Left lung (tissue), 10 donors: ENCODE results near the gene HENMT1. TPM values are rescaled to one million over a fixed set of nuclear protein-coding genes. Genes with fewer than 3 reads are reported as not detected.
A peak's percentile ranks its signal among the peaks of the same experiment; 100 is the strongest.
"Not testable (repeated sequence)": the region's sequence is repeated elsewhere in the genome, so short reads cannot be mapped to it uniquely, and the experiment has no call there.

Source experiments
- ATAC-seq: fragments of 200-7000 bp; cut with Tn5 transposase; one replicate; pipeline ENCODE4 v1.9.1; 2020; ENCODE audit warnings: moderate library complexity
- DNase-seq, 4 donors: peaks; one replicate each; pipeline ENCODE4 v3.0.0-alpha.2; 2013 to 2020
- H3K27ac ChIP-seq, 2 donors: fragments of 200-600 bp; sonication (generic) in 1 of 2; one replicate each; pipeline versions ENCODE4 v1.5.0 to v1.8.0; 2020 to 2021
- H3K27me3 ChIP-seq, 2 donors: fragments of 200-600 bp; sonication (generic) in 1 of 2; one replicate each; pipeline versions ENCODE4 v1.5.0 to v1.8.0; 2020 to 2021
- H3K36me3 ChIP-seq, 2 donors: fragments of 200-600 bp; sonication (generic) in 1 of 2; one replicate each; pipeline versions ENCODE4 v1.5.0 to v1.8.0; 2020 to 2021
- H3K4me1 ChIP-seq, 2 donors: fragments of 200-600 bp; one replicate each; pipeline ENCODE4 v1.8.0; 2021
- H3K4me3 ChIP-seq, 2 donors: fragments of 200-600 bp; sonication (generic) in 1 of 2; one replicate each; pipeline versions ENCODE4 v1.5.0 to v1.8.0; 2020 to 2021; ENCODE audit warnings: mild to moderate bottlenecking in 1 of 2
- H3K9me3 ChIP-seq, 2 donors: fragments of 200-600 bp; sonication (generic) in 1 of 2; one replicate each; pipeline versions ENCODE4 v1.5.0 to v1.8.0; 2020 to 2021
- intact Hi-C, 2 donors: fragments of 100-400 bp; cut with DNase I; formaldehyde crosslinking; loops; one replicate each; pipeline versions ENCODE4 v1.11.2 to v1.14.2; 2022
- polyA plus RNA-seq, 6 donors: library from polyadenylated mRNA; unstranded; fragments of 120-200 nt; gene quantifications; one replicate each; pipeline ENCODE4 v1.2.1, GENCODE V29; 2013; ENCODE audit not compliant: insufficient read length in 6 of 6
- total RNA-seq, 2 donors: library from RNA; stranded (reverse); fragmentation: NEBNext Ultra II Directional; extraction: Animal tissue kit (Norgen Biotek cat#: 25700); gene quantifications; one replicate each; pipeline ENCODE4 v1.2.1, GENCODE V29; 2021
- TF ChIP-seq, protein P1 (sequence below), 2 donors: fragments of 200-600 bp; sonication (generic) in 1 of 2; IDR thresholded peaks; one replicate each; pipeline versions ENCODE4 v1.5.0 to v1.8.0; 2021; ENCODE audit warnings: antibody characterized with exemption in 2 of 2
- donor health status: DM: no; HTN: yes; CAD: no.
- donor health status: DM: no; HTN: no; CAD: no.

The HENMT1 gene
- total and polyA plus RNA-seq, 8 donors, result 7.0 to 13.5 (median 10.8) TPM

DNA sequence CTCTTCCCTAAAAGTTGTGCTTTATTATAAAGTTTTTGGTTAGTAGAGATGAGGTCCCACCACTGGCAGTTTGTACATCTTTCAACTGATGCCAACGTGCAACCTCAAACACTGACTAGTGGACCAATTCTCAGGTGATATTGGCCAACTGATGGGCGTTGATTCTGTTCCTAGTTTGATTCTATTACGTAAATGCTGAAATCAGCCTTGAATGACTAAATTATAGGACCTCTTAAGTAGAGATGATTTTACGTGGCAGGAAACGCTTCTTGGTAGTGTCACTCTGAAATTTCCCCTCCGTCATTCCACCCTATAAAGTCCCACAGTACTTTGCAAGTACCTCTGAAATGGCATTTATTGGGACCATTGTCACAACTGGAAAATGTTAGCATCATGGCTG is 43.0 kb upstream of the HENMT1 start:
- no peaks in the 10 kb centered on the region for H3K27me3 ChIP-seq
- TF ChIP-seq, protein P1, sequence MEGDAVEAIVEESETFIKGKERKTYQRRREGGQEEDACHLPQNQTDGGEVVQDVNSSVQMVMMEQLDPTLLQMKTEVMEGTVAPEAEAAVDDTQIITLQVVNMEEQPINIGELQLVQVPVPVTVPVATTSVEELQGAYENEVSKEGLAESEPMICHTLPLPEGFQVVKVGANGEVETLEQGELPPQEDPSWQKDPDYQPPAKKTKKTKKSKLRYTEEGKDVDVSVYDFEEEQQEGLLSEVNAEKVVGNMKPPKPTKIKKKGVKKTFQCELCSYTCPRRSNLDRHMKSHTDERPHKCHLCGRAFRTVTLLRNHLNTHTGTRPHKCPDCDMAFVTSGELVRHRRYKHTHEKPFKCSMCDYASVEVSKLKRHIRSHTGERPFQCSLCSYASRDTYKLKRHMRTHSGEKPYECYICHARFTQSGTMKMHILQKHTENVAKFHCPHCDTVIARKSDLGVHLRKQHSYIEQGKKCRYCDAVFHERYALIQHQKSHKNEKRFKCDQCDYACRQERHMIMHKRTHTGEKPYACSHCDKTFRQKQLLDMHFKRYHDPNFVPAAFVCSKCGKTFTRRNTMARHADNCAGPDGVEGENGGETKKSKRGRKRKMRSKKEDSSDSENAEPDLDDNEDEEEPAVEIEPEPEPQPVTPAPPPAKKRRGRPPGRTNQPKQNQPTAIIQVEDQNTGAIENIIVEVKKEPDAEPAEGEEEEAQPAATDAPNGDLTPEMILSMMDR (IDR thresholded peaks at IDR 0.05), result no peak
- intact Hi-C loops, result no loop called here
- no peaks in the 10 kb centered on the region for H3K9me3 ChIP-seq
- peaks cover 0 to 11% of the 10 kb centered on the region in 2 donors for H3K4me1 ChIP-seq
- no peak overlapping the region for H3K4me3 ChIP-seq
- ATAC-seq (no peak), DNase-seq (no peak)
- peak overlapping the region in 1 of 2 donors; percentile 55 for H3K27ac ChIP-seq
- peaks cover 0 to 34% of the 10 kb centered on the region in 2 donors for H3K36me3 ChIP-seq

- H3K4me3 ChIP-seq, ATAC-seq, H3K27ac ChIP-seq, DNase-seq, H3K9me3 ChIP-seq, H3K27me3 ChIP-seq, intact Hi-C loops: not testable (repeated sequence)
- Histone ChIP-seq H3K4me1 (peaks cover 0 to 11% of the 10 kb centered on the region in 2 donors), H3K36me3 (peaks cover 0 to 53% of the 10 kb centered on the region in 2 donors)
Observed at GRCh38 chr1:108702109-108702508, 41.2 kb upstream of the HENMT1 start.

- H3K27ac ChIP-seq, result no peak overlapping the region
- TF ChIP-seq, protein P1 (IDR thresholded peaks at IDR 0.05), result no peak
- ATAC-seq (no peak), DNase-seq (no peak)
- intact Hi-C loops, result no loop called here
- no peak overlapping the region for H3K4me3 ChIP-seq
- no peaks in the 10 kb centered on the region for H3K9me3 ChIP-seq
- peaks cover 0 to 61% of the 10 kb centered on the region in 2 donors for H3K36me3 ChIP-seq
- no peaks in the 10 kb centered on the region for H3K27me3 ChIP-seq
- H3K4me1 ChIP-seq, result peaks cover 0 to 19% of the 10 kb centered on the region in 2 donors
Observed at GRCh38 chr1:108701176-108701849, 40.4 kb upstream of the HENMT1 start.

DNA sequence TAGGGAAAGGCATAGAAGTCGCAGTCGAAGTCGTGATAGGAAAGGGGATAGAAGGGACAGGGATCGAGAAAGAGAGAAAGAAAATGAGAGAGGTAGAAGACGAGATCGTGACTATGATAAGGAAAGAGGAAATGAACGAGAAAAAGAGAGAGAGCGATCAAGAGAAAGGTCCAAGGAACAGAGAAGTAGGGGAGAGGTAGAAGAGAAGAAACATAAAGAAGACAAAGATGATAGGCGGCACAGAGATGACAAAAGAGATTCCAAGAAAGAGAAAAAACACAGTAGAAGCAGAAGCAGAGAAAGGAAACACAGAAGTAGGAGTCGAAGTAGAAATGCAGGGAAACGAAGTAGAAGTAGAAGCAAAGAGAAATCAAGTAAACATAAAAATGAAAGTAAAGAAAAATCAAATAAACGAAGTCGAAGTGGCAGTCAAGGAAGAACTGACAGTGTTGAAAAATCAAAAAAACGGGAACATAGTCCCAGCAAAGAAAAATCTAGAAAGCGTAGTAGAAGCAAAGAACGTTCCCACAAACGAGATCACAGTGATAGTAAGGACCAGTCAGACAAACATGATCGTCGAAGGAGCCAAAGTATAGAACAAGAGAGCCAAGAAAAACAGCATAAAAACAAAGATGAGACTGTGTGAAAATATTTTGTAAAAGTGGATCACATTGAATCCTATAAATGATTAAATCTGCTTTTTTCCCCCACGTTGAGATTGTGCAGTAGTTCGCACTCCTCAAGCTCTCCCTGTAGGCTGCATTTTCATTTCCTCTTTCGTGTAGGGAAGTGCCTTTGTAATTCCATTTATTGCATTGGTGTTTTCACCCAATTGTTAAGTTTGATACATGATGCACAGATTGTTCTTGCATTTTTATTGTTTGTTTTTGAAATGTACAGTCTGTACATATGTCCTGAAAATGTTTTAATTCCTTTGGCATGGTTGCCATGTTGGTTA is 38.8 kb upstream of the HENMT1 start:
- TF ChIP-seq, protein P1 (IDR thresholded peaks at IDR 0.05), result no peak
- H3K9me3 ChIP-seq, result no peaks in the 10 kb centered on the region
- H3K4me1 ChIP-seq, result peaks cover 7 to 36% of the 10 kb centered on the region in 2 donors
- intact Hi-C loops, result no loop called here
- DNase-seq (no peak), ATAC-seq (peak; percentile 40)
- no peaks in the 10 kb centered on the region for H3K27me3 ChIP-seq
- peak overlapping the region; percentile 2 to 58 for H3K27ac ChIP-seq
- peaks cover 0 to 71% of the 10 kb centered on the region in 2 donors for H3K36me3 ChIP-seq
- no peak overlapping the region for H3K4me3 ChIP-seq

GRCh38 chr1:108695535-108695934 is 34.6 kb upstream of the HENMT1 start:
- H3K4me3 ChIP-seq, result no peak overlapping the region
- intact Hi-C loops, result no loop called here
- H3K27ac ChIP-seq, result peak overlapping the region in 1 of 2 donors; percentile 16

More at GRCh38 chr1:108695535-108695934, 34.6 kb upstream of the HENMT1 start:
- Histone ChIP-seq H3K36me3 (peaks cover 0 to 53% of the 10 kb centered on the region in 2 donors), H3K27me3 (no peaks in the 10 kb centered on the region), H3K9me3 (no peaks in the 10 kb centered on the region), H3K4me1 (peaks cover 16 to 60% of the 10 kb centered on the region in 2 donors)
- ATAC-seq (no peak), DNase-seq (no peak)
- TF ChIP-seq, protein P1 (IDR thresholded peaks at IDR 0.05), result no peak
